GM10266 (cell line): Measurements from ENCODE around the gene CCT6A.
"Not testable (repeated sequence)": the region's sequence is repeated elsewhere in the genome, so short reads cannot be mapped to it uniquely, and the experiment has no call there.

Source experiments
- DNase-seq: peaks from one replicate; pipeline ENCODE4 v3.0.0; 2012; ENCODE audit errors: extremely low spot score
- CTCF ChIP-seq: IDR thresholded peaks from 2 replicates; pipeline ENCODE4 v1.5.1; 2012; ENCODE audit warnings: mild to moderate bottlenecking, low read depth; ENCODE audit not compliant: control insufficient read depth, insufficient read depth; ENCODE audit errors: missing control alignments

The CCT6A gene

GRCh38 chr7:56046721-56047445, 4.7 kb upstream of the CCT6A start:
- DNase-seq: no peak
- no peak for TF ChIP-seq CTCF

DNA sequence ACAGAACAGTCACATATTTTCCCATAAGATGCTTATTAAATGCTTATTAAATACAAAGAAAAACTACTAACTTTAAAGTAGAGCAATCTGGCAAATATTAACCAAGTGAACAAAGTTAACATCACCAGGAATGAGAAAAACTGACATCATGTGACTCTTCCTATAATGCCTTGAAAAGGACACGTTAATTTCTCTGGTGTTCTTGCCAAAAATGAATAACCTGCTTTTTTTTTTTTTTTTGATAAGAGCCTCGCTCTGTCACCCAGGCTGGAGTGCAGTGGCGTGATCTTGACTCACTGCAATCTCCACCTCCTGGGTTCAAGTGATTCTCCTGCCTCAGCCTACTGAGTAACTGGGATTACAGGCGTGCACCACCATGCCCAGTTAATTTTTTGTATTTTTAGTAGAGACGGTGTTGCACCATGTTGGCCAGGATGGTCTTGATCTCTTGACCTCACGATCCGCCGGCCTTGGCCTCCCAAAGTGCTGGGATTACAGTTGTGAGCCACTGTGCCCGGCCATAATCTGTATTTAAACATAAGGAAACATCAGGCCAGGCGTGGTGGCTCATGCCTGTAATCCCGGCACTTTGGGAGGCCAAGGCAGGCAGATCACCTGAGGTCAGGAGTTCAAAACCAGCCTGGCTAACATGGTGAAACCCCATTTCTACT, 4.0 kb upstream of the CCT6A start:
- DNase-seq: not testable (repeated sequence)

GRCh38 chr7:56048245-56048644, 3.3 kb upstream of the CCT6A start:
- TF ChIP-seq CTCF: no peak
- DNase-seq: no peak

- DNase-seq: not testable (repeated sequence)
Observed at GRCh38 chr7:56048763-56049162, 2.8 kb upstream of the CCT6A start.

DNA sequence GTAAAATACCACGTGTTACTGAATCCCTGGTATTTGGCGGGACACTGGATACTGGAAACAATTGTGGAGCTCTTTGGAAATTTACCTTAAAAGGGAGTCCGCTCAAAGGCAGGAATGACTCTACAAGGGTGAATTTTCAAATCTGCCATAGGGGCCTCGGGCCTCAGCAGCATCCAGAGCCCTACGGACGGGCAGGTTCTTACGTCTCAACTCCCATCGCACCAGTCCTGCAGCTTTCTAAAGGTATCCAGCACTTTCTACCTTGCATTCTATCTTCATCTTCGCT, 569 bp upstream of the CCT6A start:
- TF ChIP-seq CTCF: no peak
- no peak for DNase-seq

DNA sequence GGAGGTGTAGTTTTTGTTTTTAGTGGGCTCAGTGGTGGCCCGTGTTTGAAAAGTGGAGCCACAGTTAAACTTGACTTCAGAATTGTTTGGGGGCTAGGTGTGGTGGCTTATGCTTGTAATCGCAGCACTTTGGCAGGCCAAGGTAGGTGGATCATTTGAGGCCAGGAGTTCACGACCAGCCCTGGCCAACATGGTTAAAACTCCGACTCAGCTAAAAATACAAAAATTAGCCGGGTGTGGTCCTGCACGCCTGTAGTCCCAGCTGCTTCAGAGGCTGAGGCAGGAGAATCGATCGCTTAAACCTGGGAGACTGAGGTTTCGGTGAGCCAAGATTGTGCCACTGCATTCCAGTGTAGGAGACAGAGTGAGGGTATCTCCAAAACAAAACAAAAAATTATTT, 1.8 kb downstream of the CCT6A start:
- TF ChIP-seq CTCF: no peak
- no peak for DNase-seq

DNA sequence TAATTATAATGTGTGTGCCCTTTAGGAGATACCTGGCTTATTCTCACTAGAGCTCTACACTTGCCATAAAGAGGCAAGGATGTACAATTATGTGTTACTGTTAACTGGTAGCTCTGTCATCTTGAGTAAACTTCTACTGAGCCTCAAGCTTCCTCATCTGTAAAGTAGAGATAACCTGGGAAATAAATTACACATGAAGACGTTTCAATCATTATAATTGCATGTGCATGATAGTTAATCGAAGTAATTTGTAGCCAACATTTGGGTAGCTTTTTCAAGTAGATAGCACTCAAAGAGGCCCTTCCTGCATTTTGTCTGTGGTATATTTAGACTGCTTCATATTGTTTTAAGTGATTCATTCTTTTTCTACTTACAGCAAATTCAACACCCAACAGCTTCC, 2.4 kb downstream of the CCT6A start:
- TF ChIP-seq CTCF: no peak
- no peak for DNase-seq

- DNase-seq: no peak
- TF ChIP-seq CTCF: no peak
Observed at GRCh38 chr7:56062382-56062781, 10.8 kb downstream of the CCT6A start.
